Erythroblast (primary cell): ENCODE results near the gene PLK2.
A peak's percentile ranks its signal among the peaks of the same experiment; 100 is the strongest.

Experiments used
- DNase-seq, 2 experiments: peaks; one replicate each; lab custom pipeline; 2025; lab: John Stamatoyannopoulos, UW
- GATA1 ChIP-seq: IDR thresholded peaks from 2 replicates; pipeline ENCODE4 v1.6.1; 2011; ENCODE audit warnings: low read depth, mild to moderate bottlenecking, control low read depth, low read length, moderate library complexity
- POLR2A ChIP-seq: IDR thresholded peaks from 2 replicates; pipeline ENCODE4 v1.6.1; 2011; ENCODE audit warnings: mild to moderate bottlenecking, low read length

Gene PLK2

GRCh38 chr5:58460002-58460731, at the start of gene PLK2:
TSS of gene PLK2 (minus strand) at chr5:58460086. CDS start at chr5:58459959, 127 bp downstream.
- DNase-seq: peak; percentile 85 to 94
- no peak for TF ChIP-seq GATA1
- TF ChIP-seq POLR2A: peak; percentile 59

- no peak for DNase-seq
- no peak for TF ChIP-seq POLR2A
- TF ChIP-seq GATA1: no peak
Observed at GRCh38 chr5:58507715-58508114, 47.8 kb upstream of the PLK2 start.

- DNase-seq: no peak
- no peak for TF ChIP-seq POLR2A
- no peak for TF ChIP-seq GATA1
Observed at GRCh38 chr5:58505971-58506640, 46.2 kb upstream of the PLK2 start.

- no peak for DNase-seq
- TF ChIP-seq GATA1: no peak
- no peak for TF ChIP-seq POLR2A
Observed at GRCh38 chr5:58505502-58505901, 45.6 kb upstream of the PLK2 start.

GRCh38 chr5:58504766-58505165, 44.9 kb upstream of the PLK2 start:
- TF ChIP-seq POLR2A: no peak
- no peak for DNase-seq

GRCh38 chr5:58503390-58504046, 43.6 kb upstream of the PLK2 start:
- no peak for DNase-seq
- no peak for TF ChIP-seq GATA1
- TF ChIP-seq POLR2A: no peak

GRCh38 chr5:58501778-58502417, 42.0 kb upstream of the PLK2 start:
- no peak for TF ChIP-seq GATA1
- TF ChIP-seq POLR2A: no peak
- DNase-seq: no peak

- no peak for DNase-seq
- TF ChIP-seq POLR2A: no peak
- TF ChIP-seq GATA1: no peak
Observed at GRCh38 chr5:58499941-58500340, 40.1 kb upstream of the PLK2 start.

GRCh38 chr5:58499231-58499630, 39.3 kb upstream of the PLK2 start:
- TF ChIP-seq GATA1 (no peak), POLR2A (no peak)
- DNase-seq: peak in 1 of 2 experiments; percentile 34

- DNase-seq: peak in 1 of 2 experiments; percentile 24
- no peak for TF ChIP-seq POLR2A
- no peak for TF ChIP-seq GATA1
Observed at GRCh38 chr5:58498340-58498942, 38.6 kb upstream of the PLK2 start.

- TF ChIP-seq GATA1 (no peak), POLR2A (no peak)
- DNase-seq: no peak
Observed at GRCh38 chr5:58497921-58498320, 38.0 kb upstream of the PLK2 start.

- DNase-seq: no peak
- TF ChIP-seq GATA1 (no peak), POLR2A (no peak)
Observed at GRCh38 chr5:58497386-58497785, 37.5 kb upstream of the PLK2 start.

GRCh38 chr5:58496488-58496887, 36.6 kb upstream of the PLK2 start:
- TF ChIP-seq POLR2A (no peak), GATA1 (no peak)
- no peak for DNase-seq
